AG09319 (cell line): Measurements from ENCODE around the gene PRPF8.

Source experiments
- DNase-seq: peaks from one replicate; pipeline ENCODE4 v3.0.0-alpha.2; 2010; ENCODE audit warnings: low read depth; ENCODE audit errors: extremely low read depth
- TF ChIP-seq, protein P1 (sequence below): IDR thresholded peaks from 2 replicates; pipeline ENCODE4 v1.5.1; 2011; ENCODE audit warnings: low read depth, mild to moderate bottlenecking, inconsistent platforms, low read length, moderate library complexity

The PRPF8 gene

DNA sequence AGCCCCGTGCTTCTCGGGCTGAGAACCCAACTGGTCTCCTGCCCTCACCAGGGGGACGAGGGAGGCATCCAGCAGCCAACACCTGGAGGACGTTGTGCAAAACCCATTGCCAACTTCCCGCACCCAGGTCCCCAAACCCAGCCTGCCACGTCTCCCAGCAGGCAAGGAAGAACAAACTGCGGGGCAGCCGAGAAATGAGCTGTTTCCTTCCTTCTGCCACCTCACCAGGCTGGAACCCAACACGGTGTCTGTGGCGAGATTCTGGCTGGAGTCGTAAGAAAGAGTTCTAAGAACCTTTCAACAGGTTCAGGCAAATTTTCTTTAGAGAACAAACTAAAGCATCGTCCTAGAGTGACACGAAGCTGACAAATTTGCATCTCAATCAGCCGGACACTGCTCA, 59.6 kb downstream of the PRPF8 start:
- TF ChIP-seq, protein P1, sequence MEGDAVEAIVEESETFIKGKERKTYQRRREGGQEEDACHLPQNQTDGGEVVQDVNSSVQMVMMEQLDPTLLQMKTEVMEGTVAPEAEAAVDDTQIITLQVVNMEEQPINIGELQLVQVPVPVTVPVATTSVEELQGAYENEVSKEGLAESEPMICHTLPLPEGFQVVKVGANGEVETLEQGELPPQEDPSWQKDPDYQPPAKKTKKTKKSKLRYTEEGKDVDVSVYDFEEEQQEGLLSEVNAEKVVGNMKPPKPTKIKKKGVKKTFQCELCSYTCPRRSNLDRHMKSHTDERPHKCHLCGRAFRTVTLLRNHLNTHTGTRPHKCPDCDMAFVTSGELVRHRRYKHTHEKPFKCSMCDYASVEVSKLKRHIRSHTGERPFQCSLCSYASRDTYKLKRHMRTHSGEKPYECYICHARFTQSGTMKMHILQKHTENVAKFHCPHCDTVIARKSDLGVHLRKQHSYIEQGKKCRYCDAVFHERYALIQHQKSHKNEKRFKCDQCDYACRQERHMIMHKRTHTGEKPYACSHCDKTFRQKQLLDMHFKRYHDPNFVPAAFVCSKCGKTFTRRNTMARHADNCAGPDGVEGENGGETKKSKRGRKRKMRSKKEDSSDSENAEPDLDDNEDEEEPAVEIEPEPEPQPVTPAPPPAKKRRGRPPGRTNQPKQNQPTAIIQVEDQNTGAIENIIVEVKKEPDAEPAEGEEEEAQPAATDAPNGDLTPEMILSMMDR, result no peak
- no peak for DNase-seq

- TF ChIP-seq, protein P1, result no peak
- no peak for DNase-seq
Measured at GRCh38 chr17:1624650-1625049, 60.0 kb downstream of the PRPF8 start.

- TF ChIP-seq, protein P1, result no peak
- no peak for DNase-seq
Measured at GRCh38 chr17:1623057-1623630, 61.5 kb downstream of the PRPF8 start.

- TF ChIP-seq, protein P1, result no peak
Measured at GRCh38 chr17:1621273-1621954, 63.3 kb downstream of the PRPF8 start.

DNA sequence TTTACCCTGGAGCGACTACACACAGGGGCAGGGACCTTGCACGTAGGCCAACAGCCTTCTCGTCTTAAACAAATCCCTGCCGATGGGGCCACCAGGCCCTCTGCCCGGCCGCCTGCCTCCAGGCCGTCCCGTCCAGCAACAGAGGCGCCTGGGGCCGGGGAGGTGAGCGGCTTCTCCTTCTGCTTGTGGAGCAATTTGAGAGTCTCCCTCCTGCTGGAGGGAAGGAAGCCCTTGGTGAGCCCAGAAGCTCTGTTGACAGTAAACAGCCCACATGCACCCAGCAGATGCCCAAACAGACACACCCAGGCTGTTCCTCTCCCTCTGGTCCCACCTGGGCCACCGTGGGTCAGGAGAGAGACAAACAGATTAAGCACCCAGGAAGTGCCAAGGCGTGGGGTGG, 64.2 kb downstream of the PRPF8 start:
- DNase-seq, result no peak
- TF ChIP-seq, protein P1, result no peak

More at GRCh38 chr17:1621273-1621954, 63.3 kb downstream of the PRPF8 start:
- no peak for DNase-seq

DNA sequence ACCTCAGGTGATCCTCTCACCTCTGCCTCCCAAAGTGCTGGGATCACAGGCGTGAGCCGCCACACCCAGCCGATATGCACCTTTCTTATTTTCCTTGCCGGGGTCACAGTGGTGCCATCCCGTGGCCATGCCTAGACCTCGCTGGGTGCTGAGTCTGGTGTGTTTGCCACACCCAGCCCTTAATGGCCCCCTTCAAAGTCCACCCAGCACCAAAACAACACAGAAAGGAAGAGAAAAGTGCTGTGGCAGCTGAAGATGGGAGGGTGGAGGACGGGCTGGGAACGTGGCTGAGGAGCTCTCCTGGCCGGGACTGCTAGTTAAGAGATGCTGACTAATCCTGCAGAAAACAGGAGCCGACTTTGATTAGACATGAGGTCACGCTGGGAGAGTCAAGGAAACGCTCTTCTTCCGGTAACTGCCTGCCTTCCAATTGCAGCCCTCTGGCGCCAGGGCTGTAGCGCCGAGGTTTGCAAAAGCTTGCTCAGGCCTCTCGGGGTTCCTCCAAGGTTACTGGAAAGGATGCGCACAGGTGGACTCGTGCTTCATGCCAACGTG, 67.0 kb downstream of the PRPF8 start:
- TF ChIP-seq, protein P1, result peak; percentile 0
- DNase-seq, result peak; percentile 54

- DNase-seq, result no peak
- TF ChIP-seq, protein P1, result no peak
Measured at GRCh38 chr17:1616101-1616500, 68.6 kb downstream of the PRPF8 start.
